NCI-H1048 (cell line): ENCODE results near the gene NFIA.
"Not testable (repeated sequence)": the region's sequence is repeated elsewhere in the genome, so short reads cannot be mapped to it uniquely, and the experiment has no call there.

Source experiments
- DNase-seq: peaks from one replicate; lab custom pipeline; 2025; lab: John Stamatoyannopoulos, UW

NFIA gene

GRCh38 chr1:61273167-61273705 is 190.9 kb downstream of the NFIA start:
- DNase-seq: no peak

GRCh38 chr1:61273861-61274260 is 191.5 kb downstream of the NFIA start:
- DNase-seq: no peak

- no peak for DNase-seq
Measured at GRCh38 chr1:61274939-61275338, 192.6 kb downstream of the NFIA start.

GRCh38 chr1:61276246-61276645 is 193.9 kb downstream of the NFIA start:
- DNase-seq: no peak

DNA sequence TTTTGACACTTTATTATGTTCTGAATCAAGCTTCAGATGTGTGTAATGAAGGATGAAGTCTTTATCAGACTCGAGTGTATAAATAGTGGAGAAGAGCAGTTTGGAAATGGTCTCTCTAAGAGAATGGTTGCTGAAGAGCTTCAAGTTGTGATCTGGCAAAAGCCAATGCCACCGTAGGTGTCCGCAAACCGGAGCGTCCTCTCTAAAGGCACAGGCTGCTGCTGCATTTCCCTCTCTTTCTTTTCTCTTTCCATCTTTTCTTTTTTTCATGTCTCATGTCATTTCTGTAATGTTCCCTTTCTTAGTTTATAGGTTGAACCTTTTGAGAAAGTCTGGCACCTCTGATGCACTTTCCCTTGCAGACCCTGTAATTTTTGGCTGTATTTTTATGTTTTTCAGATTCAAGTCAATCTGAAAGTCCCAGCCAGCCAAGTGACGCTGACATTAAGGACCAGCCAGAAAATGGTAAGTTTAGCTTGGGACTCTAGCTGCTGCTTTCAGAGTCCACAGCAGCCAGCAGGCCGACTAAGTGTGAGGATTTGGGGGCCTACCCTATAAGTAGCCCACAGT is 194.8 kb downstream of the NFIA start:
- no peak for DNase-seq

DNA sequence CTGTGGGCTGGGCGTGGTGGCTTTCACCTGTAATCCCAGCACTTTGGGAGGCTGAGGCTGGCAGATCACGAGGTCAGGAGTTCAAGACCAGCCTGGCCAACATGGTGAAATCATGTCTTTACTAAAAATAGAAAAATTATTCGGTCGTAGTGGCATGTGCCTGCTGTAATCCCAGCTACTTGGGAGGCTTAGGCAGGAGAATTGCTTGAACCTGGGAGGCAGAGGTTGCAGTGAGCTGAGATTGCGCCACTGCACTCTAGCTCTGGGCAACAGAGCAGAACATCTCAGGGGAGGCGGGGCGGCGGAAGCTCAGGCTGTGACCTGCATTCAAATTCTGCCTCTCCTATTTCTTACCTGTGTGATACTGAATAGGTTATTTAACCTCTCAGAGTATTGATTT is 196.1 kb downstream of the NFIA start:
- DNase-seq: not testable (repeated sequence)

DNA sequence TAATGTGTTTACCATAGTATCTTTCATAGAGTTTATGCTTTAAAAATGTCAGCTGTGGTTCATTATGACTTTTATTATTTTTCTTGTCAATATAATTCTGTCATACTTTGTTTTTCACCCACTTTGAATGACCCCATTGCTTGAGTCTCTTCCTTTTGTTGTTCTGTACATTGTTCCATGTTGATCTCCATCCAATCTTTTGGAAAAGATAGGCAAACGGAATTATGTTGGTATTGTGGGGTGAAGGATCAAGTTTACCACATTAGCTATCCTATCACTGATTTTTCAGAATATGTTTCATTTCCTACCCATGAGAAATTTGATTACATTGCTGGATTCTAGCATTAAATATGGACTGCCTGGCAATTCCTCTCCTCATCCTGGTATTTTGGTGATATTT is 196.6 kb downstream of the NFIA start:
- DNase-seq: no peak

- no peak for DNase-seq
Measured at GRCh38 chr1:61279570-61279969, 197.2 kb downstream of the NFIA start.

DNA sequence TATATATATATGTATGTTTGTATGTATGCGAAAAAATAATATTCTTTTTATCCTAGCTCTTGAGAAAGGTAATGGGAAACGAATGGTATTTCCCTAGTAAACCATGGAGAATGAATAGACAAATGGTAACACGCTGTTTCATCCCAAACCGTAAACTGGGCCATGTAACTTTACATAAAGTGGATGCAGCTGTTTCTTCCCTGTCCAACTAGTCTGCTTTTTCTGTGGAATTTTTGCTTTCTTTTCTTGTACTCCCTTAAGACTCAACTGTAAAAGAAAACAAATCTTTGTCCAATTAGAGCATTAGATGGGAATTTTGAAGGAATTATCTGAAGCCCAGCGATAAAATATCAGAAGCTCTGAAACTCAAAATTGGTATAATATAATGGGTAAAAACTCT is 198.1 kb downstream of the NFIA start:
- DNase-seq: no peak

- no peak for DNase-seq
Measured at GRCh38 chr1:61282387-61282786, 200.0 kb downstream of the NFIA start.

GRCh38 chr1:61284248-61284854 is 202.0 kb downstream of the NFIA start:
- DNase-seq: no peak

GRCh38 chr1:61284936-61285335 is 202.6 kb downstream of the NFIA start:
- DNase-seq: no peak

DNA sequence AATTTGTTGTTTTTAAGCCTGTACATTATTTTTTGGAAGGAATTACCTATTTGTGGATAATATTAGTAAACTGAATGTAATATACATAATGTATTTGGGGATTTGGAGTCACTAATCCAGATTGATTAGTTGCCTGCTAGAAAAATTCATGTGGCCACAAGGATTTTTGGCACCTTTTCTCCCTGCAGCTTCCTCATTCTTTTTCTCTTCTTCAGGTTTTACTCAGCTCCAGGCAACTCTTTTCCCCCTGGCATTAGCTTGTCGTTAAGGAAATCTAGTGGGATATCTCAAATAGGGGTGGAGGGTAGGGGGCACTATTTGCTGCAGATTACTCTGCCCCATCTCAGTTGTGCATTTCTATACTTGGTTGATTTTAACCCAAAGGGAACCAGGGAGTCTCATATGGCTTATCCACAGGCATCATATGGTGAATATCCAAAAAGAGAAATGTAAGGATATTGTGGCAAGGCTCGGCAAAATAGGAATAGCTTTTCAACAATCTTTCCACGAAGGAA is 203.1 kb downstream of the NFIA start:
- no peak for DNase-seq

GRCh38 chr1:61287014-61287413 is 204.7 kb downstream of the NFIA start:
- no peak for DNase-seq

DNA sequence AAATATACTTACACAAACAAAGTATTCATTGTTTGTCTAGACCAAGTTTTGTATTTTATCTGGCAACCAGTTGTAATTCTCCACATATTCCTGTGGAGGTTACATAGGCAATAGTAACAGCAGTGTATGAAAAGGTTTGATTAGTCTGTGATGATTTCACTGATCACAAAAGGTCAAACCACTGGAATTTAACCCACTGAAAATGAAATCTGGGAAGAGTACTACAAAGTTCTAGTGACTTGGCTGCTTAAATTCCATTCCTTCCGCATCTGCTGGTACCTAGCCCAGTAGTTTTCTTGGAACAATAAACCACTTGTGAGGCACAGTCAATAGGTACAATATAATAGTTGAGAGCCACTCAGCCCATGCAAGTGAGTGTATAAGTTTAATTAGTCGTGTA is 205.4 kb downstream of the NFIA start:
- no peak for DNase-seq

DNA sequence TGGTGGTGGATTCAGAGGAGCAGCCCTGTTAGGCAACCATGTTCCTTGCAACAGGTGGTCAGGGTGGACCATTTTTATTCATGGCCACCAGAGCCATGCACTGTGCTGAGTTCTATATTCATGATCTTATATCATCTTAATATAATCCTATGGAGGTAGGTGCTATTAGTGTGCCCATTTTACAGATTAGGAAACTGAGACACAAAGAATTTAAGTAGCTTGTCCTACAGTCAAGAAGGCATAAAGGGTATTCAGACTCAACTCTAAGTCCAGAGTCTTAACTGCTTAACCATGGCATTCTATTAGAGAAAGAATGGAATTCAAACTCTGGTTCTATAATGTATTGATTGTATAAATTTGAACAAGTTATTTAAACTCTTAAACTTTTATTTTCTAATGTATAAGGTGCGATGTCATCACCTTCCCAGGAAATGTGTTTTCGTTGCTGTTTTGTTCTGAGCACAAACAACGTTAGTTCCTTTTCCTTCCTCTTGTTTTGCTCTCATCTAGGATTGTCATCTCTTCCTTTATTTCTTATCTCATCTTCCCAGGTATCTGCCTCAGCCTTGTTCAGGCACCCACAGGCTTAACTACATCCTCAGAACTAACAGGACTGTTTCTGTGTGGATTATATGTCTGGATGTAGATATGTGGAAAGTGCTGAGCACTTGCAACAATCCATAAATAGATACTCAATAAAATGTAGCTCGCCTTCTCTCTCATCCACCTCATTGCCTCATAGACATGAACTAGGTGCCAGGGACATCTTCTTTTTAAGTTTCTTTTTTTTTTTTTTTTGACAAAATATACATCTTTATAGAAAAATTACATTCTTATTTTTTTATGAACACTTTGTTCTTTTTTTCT is 207.1 kb downstream of the NFIA start:
- no peak for DNase-seq

GRCh38 chr1:61290525-61290924 is 208.2 kb downstream of the NFIA start:
- no peak for DNase-seq

- DNase-seq: no peak
Measured at GRCh38 chr1:61293197-61293596, 210.8 kb downstream of the NFIA start.

DNA sequence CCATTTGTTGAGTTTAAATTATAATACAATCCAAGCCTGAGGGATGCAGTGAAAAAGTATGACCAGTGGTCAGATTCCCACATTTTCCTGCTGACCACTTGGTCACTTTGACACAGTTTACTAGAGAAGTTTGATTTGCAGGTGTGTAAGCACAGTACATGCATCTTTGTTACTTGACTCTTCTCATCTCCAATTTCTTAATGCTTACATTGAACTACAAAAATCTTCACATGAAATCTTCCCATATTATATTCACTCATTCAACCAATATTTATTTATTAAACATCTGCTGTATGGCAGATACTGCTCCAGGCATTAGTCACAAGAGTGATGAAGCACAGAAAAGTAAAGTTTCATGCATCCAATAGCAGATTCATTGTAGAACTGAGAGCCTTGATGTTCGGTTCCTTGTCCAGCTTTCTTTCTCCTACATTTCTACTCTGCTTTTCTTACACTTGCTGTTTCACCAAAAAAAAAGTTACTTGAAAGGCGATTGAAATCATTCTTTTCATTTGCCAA is 211.7 kb downstream of the NFIA start:
- no peak for DNase-seq

- DNase-seq: no peak
Measured at GRCh38 chr1:61294930-61295329, 212.6 kb downstream of the NFIA start.

DNA sequence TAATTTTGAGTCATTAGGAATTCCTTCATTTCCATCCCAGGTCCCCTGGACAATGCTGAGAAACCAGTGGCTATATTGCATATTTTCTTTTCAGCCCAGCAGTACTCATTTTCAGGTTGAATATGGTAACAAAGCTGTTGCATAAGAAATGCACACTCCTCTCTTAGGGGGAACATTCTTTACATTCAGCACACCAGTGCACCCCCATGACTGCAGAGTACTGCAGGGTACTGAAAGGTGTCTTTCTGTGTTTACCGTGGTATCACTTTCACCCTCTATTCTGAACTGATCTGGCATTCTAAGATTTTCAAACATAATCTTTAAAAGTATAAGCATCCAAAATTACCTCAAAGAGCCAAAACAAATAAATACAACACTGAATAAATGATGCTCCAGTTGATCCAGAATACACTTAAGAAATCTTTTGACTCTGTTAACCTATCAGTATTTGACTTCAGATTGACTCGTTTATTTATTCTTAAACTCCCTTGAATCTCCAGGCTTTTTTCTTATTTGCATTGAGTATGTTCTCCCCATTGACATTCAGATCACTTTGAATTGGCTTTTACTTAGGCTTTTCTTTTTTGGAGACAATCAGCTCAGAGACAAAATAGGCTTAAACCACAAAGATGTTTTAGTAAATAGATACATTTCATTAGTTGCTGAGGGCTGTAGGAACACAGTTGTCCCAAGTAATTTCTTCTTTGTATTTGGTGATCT is 213.6 kb downstream of the NFIA start:
- DNase-seq: no peak

DNA sequence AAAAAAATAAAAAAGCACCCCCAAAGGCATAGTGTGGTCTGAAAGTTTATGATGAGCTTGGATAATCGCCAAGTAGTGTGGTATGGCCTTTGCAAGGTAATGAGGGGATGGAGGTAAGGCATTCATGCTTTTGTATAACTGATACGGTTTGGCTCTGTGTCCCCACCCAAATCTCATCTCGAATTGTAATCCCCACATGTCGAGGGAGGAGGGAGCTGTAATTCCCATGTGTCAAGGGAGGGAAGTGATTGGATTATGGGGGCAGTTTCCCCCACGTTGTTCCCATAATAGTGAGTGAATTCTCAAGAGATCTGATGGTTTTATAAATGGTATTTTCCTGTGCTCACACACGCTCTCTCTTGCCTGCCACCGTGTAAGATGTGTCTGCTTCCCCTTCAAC is 215.5 kb downstream of the NFIA start:
- DNase-seq: no peak
